Measurements from ENCODE around the gene BACH2. TPM values are rescaled to one million over a fixed set of nuclear protein-coding genes. Genes with fewer than 3 reads are reported as not detected.

The BACH2 gene
- total RNA-seq, 1 donor from 2014 or later, result 90.4 TPM

DNA sequence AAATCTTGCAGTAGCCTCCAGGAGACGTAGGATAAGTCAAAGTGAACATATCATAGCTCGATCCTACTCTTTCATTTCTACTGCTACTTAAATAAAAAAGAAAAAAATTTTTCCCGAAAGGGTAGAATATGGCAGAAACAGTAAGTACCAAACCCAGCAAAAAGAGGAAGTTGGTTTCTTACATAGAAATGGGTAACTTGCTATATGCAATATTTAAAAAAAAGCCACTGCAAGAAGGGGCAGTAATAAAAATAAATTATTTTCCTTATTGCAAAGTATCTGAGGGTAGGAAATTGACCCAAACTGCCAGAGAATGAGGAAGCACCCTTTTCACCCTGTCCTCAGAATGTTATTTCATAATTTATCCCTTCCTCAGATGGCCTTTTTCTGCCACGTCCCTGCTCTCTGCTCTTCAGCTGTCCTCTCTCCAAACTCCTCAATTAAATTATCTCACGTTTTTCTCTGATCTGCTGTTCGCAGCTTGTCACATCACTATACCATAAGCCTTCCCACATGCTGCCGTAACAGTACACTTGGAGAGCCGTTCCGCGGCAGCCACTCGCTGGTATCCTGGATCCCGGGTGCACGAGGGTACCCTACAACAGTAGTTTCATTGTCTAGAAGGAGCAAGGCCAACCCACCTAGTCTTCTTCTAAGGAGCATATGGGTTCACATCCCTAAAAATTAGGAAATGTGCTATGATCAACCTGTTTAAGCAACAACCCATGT, 149.6 kb downstream of the BACH2 start:
- H3K4me1 Mint-ChIP-seq, result peaks cover 85% of the 10 kb centered on the region
- H3K27ac Mint-ChIP-seq, result peak overlapping the region; percentile 84
- peak; percentile 64 for ATAC-seq (ENCODE audit: low read depth)

DNA sequence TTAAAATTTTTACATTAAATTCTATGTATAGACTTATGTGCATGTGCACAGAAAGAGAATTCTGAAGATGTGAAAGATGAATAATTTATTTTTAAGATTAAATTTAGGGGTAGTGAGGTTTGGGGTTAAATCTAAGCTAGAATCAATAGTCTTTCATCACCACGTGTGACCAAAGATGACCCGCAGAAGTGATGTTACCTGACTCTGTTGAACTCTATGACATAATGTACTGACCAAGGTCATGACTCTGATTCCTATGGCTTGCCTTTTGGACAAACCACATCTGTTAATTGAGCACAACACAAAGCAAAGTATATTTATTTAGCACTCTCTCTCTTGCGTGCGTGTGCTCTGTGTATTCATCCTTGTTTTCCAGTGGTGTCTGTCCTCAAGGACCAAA, 150.6 kb downstream of the BACH2 start:
- no peaks in the 10 kb centered on the region for H3K27me3 Mint-ChIP-seq
- H3K4me1 Mint-ChIP-seq, result peaks cover 80% of the 10 kb centered on the region
- ChIA-PET POLR2A (interaction anchor here (0.6 to 1.4 kb wide), 2 partner anchors 14 to 267 kb away, joined by 3 to 10 read pairs; no protein-coding TSS in a partner anchor), CTCF (interaction anchor here (1.1 to 2.5 kb wide), 2 partner anchors 32 to 71 kb away, joined by 3 to 8 read pairs; no protein-coding TSS in a partner anchor)
- peaks cover 37% of the 10 kb centered on the region for H3K36me3 Mint-ChIP-seq (ENCODE audit: low read depth)
- TF ChIP-seq, protein P1, sequence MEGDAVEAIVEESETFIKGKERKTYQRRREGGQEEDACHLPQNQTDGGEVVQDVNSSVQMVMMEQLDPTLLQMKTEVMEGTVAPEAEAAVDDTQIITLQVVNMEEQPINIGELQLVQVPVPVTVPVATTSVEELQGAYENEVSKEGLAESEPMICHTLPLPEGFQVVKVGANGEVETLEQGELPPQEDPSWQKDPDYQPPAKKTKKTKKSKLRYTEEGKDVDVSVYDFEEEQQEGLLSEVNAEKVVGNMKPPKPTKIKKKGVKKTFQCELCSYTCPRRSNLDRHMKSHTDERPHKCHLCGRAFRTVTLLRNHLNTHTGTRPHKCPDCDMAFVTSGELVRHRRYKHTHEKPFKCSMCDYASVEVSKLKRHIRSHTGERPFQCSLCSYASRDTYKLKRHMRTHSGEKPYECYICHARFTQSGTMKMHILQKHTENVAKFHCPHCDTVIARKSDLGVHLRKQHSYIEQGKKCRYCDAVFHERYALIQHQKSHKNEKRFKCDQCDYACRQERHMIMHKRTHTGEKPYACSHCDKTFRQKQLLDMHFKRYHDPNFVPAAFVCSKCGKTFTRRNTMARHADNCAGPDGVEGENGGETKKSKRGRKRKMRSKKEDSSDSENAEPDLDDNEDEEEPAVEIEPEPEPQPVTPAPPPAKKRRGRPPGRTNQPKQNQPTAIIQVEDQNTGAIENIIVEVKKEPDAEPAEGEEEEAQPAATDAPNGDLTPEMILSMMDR (IDR thresholded peaks at IDR 0.05), result no peak
- ATAC-seq (ENCODE audit: low read depth), result no peak
- no peak for DNase-seq
- no peaks in the 10 kb centered on the region for H3K9me3 Mint-ChIP-seq
- H3K4me3 Mint-ChIP-seq, result no peak overlapping the region
- intact Hi-C loops (cut with micrococcal nuclease), result loop anchor here (2.0 kb wide), 2 partner anchors 13 to 23 kb away; no protein-coding TSS in a partner anchor
- H3K27ac Mint-ChIP-seq, result peak overlapping the region; percentile 84

More for the DNA sequence above, 149.6 kb downstream of the BACH2 start:
- POLR2A ChIA-PET, result interaction anchor here (0.9 kb wide), 1 partner anchor 63 kb away, joined by 3 read pairs; no protein-coding TSS in a partner anchor
- Mint-ChIP-seq H3K9me3 (no peaks in the 10 kb centered on the region), H3K27me3 (no peaks in the 10 kb centered on the region), H3K4me3 (peak overlapping the region; percentile 55), H3K36me3 (ENCODE audit: low read depth) (peaks cover 37% of the 10 kb centered on the region)
- TF ChIP-seq, protein P1 (IDR thresholded peaks at IDR 0.05), result no peak
- no peak for DNase-seq
- intact Hi-C loops (cut with micrococcal nuclease), result loop anchor here (1.0 to 2.0 kb wide), 4 partner anchors 8 to 22 kb away; no protein-coding TSS in a partner anchor
- CTCF ChIA-PET, result interaction anchor here (2.5 kb wide), 1 partner anchor 31 kb away, joined by 8 read pairs; no protein-coding TSS in a partner anchor

DNA sequence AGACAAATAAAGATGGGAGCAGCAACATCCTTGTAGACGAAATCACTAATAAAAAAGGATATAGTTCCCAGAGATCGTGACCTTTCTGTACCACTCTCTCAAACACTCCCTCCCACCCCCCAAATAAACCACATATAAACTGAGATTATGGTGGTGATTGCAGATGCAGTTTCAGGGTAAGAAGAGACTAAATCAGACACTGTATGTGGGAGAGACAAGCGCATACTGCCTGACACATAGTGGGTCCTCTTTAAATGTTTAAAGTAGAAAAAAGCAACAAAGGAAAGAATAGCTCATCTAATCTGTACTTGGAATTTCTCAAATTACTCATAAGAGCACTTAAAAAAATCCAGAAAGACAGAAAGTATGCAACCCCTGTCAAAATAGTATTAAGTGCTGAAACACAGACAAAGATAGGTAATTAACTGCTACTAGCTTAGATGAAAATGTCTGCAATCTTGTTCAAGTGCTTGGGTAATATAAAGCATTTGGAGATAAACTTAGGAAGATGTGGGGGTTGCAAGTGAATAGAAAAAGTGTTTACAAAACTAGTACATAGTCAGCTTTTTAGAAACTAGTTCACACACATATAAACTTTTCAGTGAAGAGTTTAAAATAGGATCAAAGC, 151.6 kb downstream of the BACH2 start:
- Mint-ChIP-seq H3K36me3 (ENCODE audit: low read depth) (peaks cover 28% of the 10 kb centered on the region), H3K27me3 (no peaks in the 10 kb centered on the region), H3K27ac (peak overlapping the region; percentile 86), H3K4me3 (peak overlapping the region; percentile 60), H3K4me1 (peaks cover 77% of the 10 kb centered on the region), H3K9me3 (no peaks in the 10 kb centered on the region)
- ATAC-seq (ENCODE audit: low read depth) (no peak), DNase-seq (no peak)
- ChIA-PET CTCF (interaction anchor here (1.1 to 2.5 kb wide), 4 partner anchors 24 to 72 kb away, joined by 3 to 8 read pairs (median 4); no protein-coding TSS in a partner anchor), POLR2A (interaction anchor here (0.7 to 1.4 kb wide), 4 partner anchors 10 to 40 kb away, joined by 3 to 4 read pairs (median 3); no protein-coding TSS in a partner anchor)
- TF ChIP-seq, protein P1 (IDR thresholded peaks at IDR 0.05), result no peak
- intact Hi-C loops (cut with micrococcal nuclease), result loop anchor here (1.0 to 2.0 kb wide), 2 partner anchors 8 to 36 kb away; no protein-coding TSS in a partner anchor

DNA sequence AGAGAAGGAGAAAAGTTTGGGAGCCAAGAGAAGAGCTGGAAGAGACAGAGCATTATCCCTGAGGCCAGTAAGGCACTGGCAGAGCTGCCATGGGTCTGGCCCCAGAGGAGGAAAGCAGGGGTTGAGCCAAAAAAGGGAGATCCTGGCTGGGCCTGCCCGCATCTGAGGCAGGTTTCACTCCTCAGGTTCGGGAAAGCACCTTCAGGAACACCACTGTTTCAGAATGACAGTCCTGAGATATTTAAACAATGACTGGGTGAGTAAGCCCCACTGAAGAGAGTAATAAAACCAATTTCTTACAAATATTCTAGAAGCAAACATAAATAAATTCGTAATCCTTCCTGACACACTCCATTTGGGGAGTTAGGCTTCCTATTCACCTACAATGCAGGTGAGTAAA, 152.2 kb downstream of the BACH2 start:
- TF ChIP-seq, protein P1 (IDR thresholded peaks at IDR 0.05), result no peak
- intact Hi-C loops (cut with micrococcal nuclease), result loop anchor here (1.0 to 2.0 kb wide), 2 partner anchors 9 to 36 kb away; no protein-coding TSS in a partner anchor
- Mint-ChIP-seq H3K27me3 (no peaks in the 10 kb centered on the region), H3K9me3 (no peaks in the 10 kb centered on the region), H3K4me1 (peaks cover 79% of the 10 kb centered on the region), H3K27ac (peak overlapping the region; percentile 86), H3K36me3 (ENCODE audit: low read depth) (peaks cover 30% of the 10 kb centered on the region), H3K4me3 (peak overlapping the region; percentile 60)
- ChIA-PET POLR2A (interaction anchor here (0.6 to 1.3 kb wide), 3 partner anchors 9 to 43 kb away, joined by 3 read pairs; no protein-coding TSS in a partner anchor), CTCF (interaction anchor here (1.4 to 1.7 kb wide), 2 partner anchors 25 to 35 kb away, joined by 3 to 4 read pairs; no protein-coding TSS in a partner anchor)
- peak; percentile 70 for ATAC-seq (ENCODE audit: low read depth)
- no peak for DNase-seq
